Measurements from ENCODE around the gene C4orf50.

Gene C4orf50

GRCh38 chr4:6011271-6011671 lies 7.0 kb downstream of the C4orf50 start:
- Histone ChIP-seq H2AFZ (ENCODE audit: low read depth, low read length, severe bottlenecking) (no peak overlapping the region), H3K9me2 (replicated peaks; ENCODE audit: insufficient read depth, low read length) (no peaks in the 10 kb centered on the region), H3F3A (ENCODE audit: insufficient read depth) (no peaks in the 10 kb centered on the region), H3K27me3 (ENCODE audit: low read length) (no peaks in the 10 kb centered on the region), H3K4me3 (ENCODE audit: insufficient read depth, low read length, poor library complexity, severe bottlenecking) (no peak overlapping the region), H3K4me2 (ENCODE audit: low read depth, low read length, poor library complexity, severe bottlenecking) (no peak overlapping the region), H3K27ac (ENCODE audit: low read depth, low read length) (no peak overlapping the region), H3K36me3 (ENCODE audit: low read length) (no peaks in the 10 kb centered on the region), H3K9me3 (ENCODE audit: insufficient read depth, low read length) (no peaks in the 10 kb centered on the region), H3K9ac (ENCODE audit: low read length) (no peak overlapping the region), H3K79me2 (ENCODE audit: insufficient read depth, low read length) (no peaks in the 10 kb centered on the region), H4K20me1 (ENCODE audit: low read depth, low read length) (no peaks in the 10 kb centered on the region)
- no peak for TF ChIP-seq EZH2phosphoT487 (conservative IDR thresholded peaks at IDR 0.05; ENCODE audit: low read length)
- TF ChIP-seq CTCF (IDR thresholded peaks at IDR 0.05; ENCODE audit: insufficient read depth, low read length, poor library complexity, severe bottlenecking), result no peak

- Histone ChIP-seq H3K4me3 (ENCODE audit: insufficient read depth, low read length, poor library complexity, severe bottlenecking) (no peak overlapping the region), H2AFZ (ENCODE audit: low read depth, low read length, severe bottlenecking) (no peak overlapping the region), H3K9me3 (ENCODE audit: insufficient read depth, low read length) (no peaks in the 10 kb centered on the region), H4K20me1 (ENCODE audit: low read depth, low read length) (no peaks in the 10 kb centered on the region), H3K9ac (ENCODE audit: low read length) (no peak overlapping the region), H3K27ac (ENCODE audit: low read depth, low read length) (no peak overlapping the region), H3K4me2 (ENCODE audit: low read depth, low read length, poor library complexity, severe bottlenecking) (no peak overlapping the region), H3K36me3 (ENCODE audit: low read length) (no peaks in the 10 kb centered on the region), H3K79me2 (ENCODE audit: insufficient read depth, low read length) (no peaks in the 10 kb centered on the region), H3K27me3 (ENCODE audit: low read length) (no peaks in the 10 kb centered on the region), H3K9me2 (replicated peaks; ENCODE audit: insufficient read depth, low read length) (no peaks in the 10 kb centered on the region), H3F3A (ENCODE audit: insufficient read depth) (no peaks in the 10 kb centered on the region)
- TF ChIP-seq CTCF (IDR thresholded peaks at IDR 0.05; ENCODE audit: insufficient read depth, low read length, poor library complexity, severe bottlenecking) (no peak), EZH2phosphoT487 (conservative IDR thresholded peaks at IDR 0.05; ENCODE audit: low read length) (no peak)
Measured at GRCh38 chr4:6010789-6011188, 7.4 kb downstream of the C4orf50 start.

- Histone ChIP-seq H2AFZ (ENCODE audit: low read depth, low read length, severe bottlenecking) (no peak overlapping the region), H3K36me3 (ENCODE audit: low read length) (no peaks in the 10 kb centered on the region), H3K9me2 (replicated peaks; ENCODE audit: insufficient read depth, low read length) (no peaks in the 10 kb centered on the region), H3K4me2 (ENCODE audit: low read depth, low read length, poor library complexity, severe bottlenecking) (no peak overlapping the region), H3K4me3 (ENCODE audit: insufficient read depth, low read length, poor library complexity, severe bottlenecking) (no peak overlapping the region), H3K27me3 (ENCODE audit: low read length) (no peaks in the 10 kb centered on the region), H3K79me2 (ENCODE audit: insufficient read depth, low read length) (no peaks in the 10 kb centered on the region), H3K9me3 (ENCODE audit: insufficient read depth, low read length) (no peaks in the 10 kb centered on the region), H3K9ac (ENCODE audit: low read length) (no peak overlapping the region), H3F3A (ENCODE audit: insufficient read depth) (no peaks in the 10 kb centered on the region), H4K20me1 (ENCODE audit: low read depth, low read length) (no peaks in the 10 kb centered on the region), H3K27ac (ENCODE audit: low read depth, low read length) (no peak overlapping the region)
- TF ChIP-seq EZH2phosphoT487 (conservative IDR thresholded peaks at IDR 0.05; ENCODE audit: low read length) (no peak), CTCF (IDR thresholded peaks at IDR 0.05; ENCODE audit: insufficient read depth, low read length, poor library complexity, severe bottlenecking) (no peak)
Measured at GRCh38 chr4:6009452-6009851, 8.8 kb downstream of the C4orf50 start.

Measured in SU-DHL-6 (cell line).